CD4-positive, alpha-beta T cell treated with Interleukin-17A for 4 hours (primary cell): ENCODE data around the gene MIS18A.

ENCODE experiments used
- DNase-seq: peaks from one replicate; pipeline ENCODE4 v3.0.0-alpha.2; 2020; ENCODE audit warnings: mixed read lengths

The MIS18A gene

GRCh38 chr21:32249511-32250280, 29.2 kb downstream of the MIS18A start:
- DNase-seq, result no peak

DNA sequence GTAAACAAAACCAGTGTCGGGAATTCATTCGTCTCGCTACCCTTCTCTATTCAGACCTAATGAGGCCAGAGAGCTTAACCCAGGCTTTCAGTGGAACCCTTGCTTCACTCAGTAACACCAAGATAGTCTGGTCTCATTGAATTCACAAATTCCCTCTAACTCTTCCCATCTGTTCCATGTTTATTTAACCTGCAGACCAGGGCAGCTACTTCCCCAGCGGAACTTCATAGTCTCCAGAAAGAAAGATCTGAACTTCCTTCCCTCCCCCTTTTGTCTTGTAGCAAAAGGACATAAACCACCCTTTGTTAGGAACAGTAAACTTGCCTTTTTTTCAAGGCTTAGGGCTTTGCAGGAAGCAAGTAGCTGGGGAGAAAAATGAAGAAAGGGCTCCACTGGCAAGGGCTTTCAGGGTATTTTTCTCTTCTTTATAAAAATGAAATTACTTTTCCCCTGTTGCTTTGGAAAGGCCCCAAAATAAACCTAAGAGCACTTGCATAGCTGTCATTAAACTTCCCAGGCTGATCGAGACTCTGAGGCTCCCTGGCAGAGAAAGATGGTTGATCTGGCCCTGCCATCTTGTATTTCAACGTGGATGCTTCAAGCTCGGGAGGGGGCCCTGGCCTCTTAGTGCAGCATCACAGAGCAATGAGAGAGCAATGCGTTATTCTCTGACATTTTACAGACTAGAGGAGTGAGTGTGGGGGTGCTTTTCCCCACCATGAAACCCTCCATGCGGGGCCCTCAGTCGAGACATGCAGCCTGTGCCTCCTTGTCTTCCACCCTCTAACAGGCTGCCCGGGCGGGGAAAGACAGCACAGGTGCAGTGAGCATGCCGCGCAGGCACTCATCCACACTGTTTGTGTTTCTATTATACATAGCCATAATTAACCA, 30.0 kb downstream of the MIS18A start:
- DNase-seq, result no peak

DNA sequence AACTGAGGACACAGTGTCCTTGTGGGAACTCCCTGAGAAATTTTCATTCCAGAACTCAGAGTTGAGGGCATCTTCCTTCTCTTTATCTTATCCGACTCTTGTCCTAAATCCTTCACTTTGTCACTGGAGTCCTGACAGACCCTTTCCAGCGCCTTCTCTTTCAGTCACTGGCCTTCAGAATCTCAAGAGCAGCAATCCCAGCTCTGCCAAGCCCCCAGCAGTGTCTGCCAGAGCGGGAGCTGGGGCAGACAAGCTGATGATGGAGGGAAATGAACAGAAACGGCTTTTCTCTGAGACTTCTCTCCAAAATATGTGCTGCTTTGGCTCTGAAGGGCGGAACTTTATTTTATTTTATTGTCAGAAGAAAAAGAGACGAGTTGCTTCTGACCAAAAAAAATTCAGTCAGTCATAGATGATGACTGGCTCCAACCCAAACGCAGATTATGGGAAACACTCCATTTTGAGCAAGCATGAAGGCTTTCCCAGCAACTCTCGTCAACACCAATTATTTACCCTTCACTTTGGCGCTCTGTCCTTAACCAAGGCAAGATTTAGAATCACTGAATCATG, 32.2 kb downstream of the MIS18A start:
- no peak for DNase-seq

- DNase-seq, result no peak
Measured at GRCh38 chr21:32245971-32246370, 32.9 kb downstream of the MIS18A start.

- DNase-seq, result no peak
Measured at GRCh38 chr21:32240851-32241687, 37.8 kb downstream of the MIS18A start.

GRCh38 chr21:32239551-32239950, 39.3 kb downstream of the MIS18A start:
- no peak for DNase-seq

- DNase-seq, result no peak
Measured at GRCh38 chr21:32238063-32238462, 40.8 kb downstream of the MIS18A start.

GRCh38 chr21:32237021-32237420, 41.8 kb downstream of the MIS18A start:
- no peak for DNase-seq

GRCh38 chr21:32233722-32234301, 45.0 kb downstream of the MIS18A start:
- no peak for DNase-seq

- no peak for DNase-seq
Measured at GRCh38 chr21:32233055-32233546, 45.7 kb downstream of the MIS18A start.

GRCh38 chr21:32226444-32226843, 52.4 kb downstream of the MIS18A start:
- no peak for DNase-seq
